Loucy (cell line): ENCODE results near the gene IFT81.

ENCODE experiments used
- H2AFZ ChIP-seq: fragments of 200-600 bp; sonication (generic); 2 replicates; pipeline ENCODE4 v1.6.0; 2016; ENCODE audit warnings: antibody characterized with exemption, mild to moderate bottlenecking, low read length, moderate library complexity
- H3F3A ChIP-seq: fragments of 200-600 bp; 2 replicates; pipeline ENCODE4 v1.6.0; 2016; ENCODE audit warnings: antibody characterized with exemption, low read depth, mild to moderate bottlenecking
- H3K27me3 ChIP-seq: fragments of 200-600 bp; sonication (generic); 2 replicates; pipeline ENCODE4 v1.6.1; 2014; ENCODE audit warnings: low read length, mild to moderate bottlenecking; ENCODE audit not compliant: insufficient read depth, poor library complexity, severe bottlenecking
- H3K36me3 ChIP-seq: fragments of 200-600 bp; sonication (generic); 2 replicates; pipeline ENCODE4 v1.6.1; 2016; ENCODE audit warnings: low read length; ENCODE audit not compliant: insufficient read depth
- H3K4me1 ChIP-seq: fragments of 200-600 bp; sonication (generic); 2 replicates; pipeline ENCODE4 v1.5.1; 2014; ENCODE audit warnings: low read length, mild to moderate bottlenecking; ENCODE audit not compliant: insufficient read depth, poor library complexity, severe bottlenecking
- H3K4me2 ChIP-seq: fragments of 200-600 bp; sonication (generic); 2 replicates; pipeline ENCODE4 v1.6.0; 2014; ENCODE audit warnings: antibody characterized with exemption, low read length, low read depth, mild to moderate bottlenecking; ENCODE audit not compliant: poor library complexity, severe bottlenecking
- H3K4me3 ChIP-seq: fragments of 200-600 bp; sonication (generic); 2 replicates; pipeline ENCODE4 v1.5.1; 2014; ENCODE audit warnings: low read length, mild to moderate bottlenecking, mixed read lengths; ENCODE audit not compliant: poor library complexity, severe bottlenecking
- H3K79me2 ChIP-seq: fragments of 200-600 bp; sonication (generic); 2 replicates; pipeline ENCODE4 v1.6.1; 2014; ENCODE audit warnings: low read length; ENCODE audit not compliant: insufficient read depth
- H3K9ac ChIP-seq: fragments of 200-600 bp; sonication (generic); 2 replicates; pipeline ENCODE4 v1.6.0; 2014; ENCODE audit warnings: mild to moderate bottlenecking, low read depth, low read length, moderate library complexity; ENCODE audit not compliant: poor library complexity, severe bottlenecking
- H3K9me2 ChIP-seq: fragments of 200-600 bp; sonication (generic); replicated peaks from 2 replicates; pipeline ENCODE4 v1.6.1; 2016; ENCODE audit warnings: low read depth, low read length, mixed read lengths
- H3K9me3 ChIP-seq: fragments of 200-600 bp; sonication (generic); 2 replicates; pipeline ENCODE4 v1.6.1; 2014; ENCODE audit warnings: mild to moderate bottlenecking, antibody characterized with exemption, low read length, low read depth; ENCODE audit not compliant: insufficient read depth
- H4K20me1 ChIP-seq: fragments of 200-600 bp; sonication (generic); 2 replicates; pipeline ENCODE4 v1.6.0; 2014; ENCODE audit warnings: antibody characterized with exemption, low read length, mild to moderate bottlenecking; ENCODE audit not compliant: insufficient read depth, poor library complexity, severe bottlenecking
- CTCF ChIP-seq: fragments of 200-600 bp; sonication (generic); conservative IDR thresholded peaks from 2 replicates; pipeline ENCODE4 v1.5.1; 2014; ENCODE audit warnings: mild to moderate bottlenecking, antibody characterized with exemption, low read length
- EZH2phosphoT487 ChIP-seq: fragments of 200-600 bp; IDR thresholded peaks from 2 replicates; pipeline ENCODE4 v1.6.1; 2018; ENCODE audit warnings: antibody characterized with exemption, mild to moderate bottlenecking, moderate library complexity, borderline replicate concordance

The IFT81 gene

DNA sequence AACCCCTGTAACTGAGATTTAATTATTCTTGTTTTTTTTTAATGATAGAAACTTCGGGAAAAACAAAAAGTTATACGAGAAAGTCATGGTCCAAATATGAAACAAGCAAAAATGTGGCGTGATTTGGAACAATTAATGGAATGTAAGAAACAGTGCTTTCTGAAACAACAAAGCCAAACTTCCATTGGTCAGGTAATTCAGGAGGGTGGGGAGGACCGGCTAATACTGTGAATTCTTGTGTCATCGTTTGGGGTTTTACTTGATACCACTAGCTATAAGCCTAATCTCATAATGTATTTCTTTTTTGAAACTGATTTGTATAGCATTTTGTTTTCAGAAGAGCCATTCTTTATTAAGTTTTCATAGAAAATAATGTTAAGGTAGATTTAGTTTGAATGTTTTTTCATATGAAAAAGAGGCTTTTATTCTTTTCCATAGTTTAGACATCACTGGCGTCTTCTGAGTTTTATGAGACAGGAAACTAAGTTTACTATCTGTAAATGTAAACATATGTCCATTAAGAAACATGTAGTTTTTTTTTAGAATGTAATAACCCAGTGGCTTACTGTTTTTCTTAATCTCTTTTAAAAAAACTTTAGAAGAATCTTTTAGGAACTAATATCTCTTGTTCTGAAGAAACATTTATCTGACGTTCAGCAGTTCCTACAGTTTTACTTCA, 94.0 kb downstream of the IFT81 start:
- Histone ChIP-seq H3K9me3 (peaks cover 2% of the 10 kb centered on the region; the same call in 1 of the 2 replicates), H2AFZ (no peak overlapping the region), H3K4me3 (no peak overlapping the region), H3K36me3 (no peaks in the 10 kb centered on the region), H3K9ac (no peak overlapping the region), H3K27me3 (no peaks in the 10 kb centered on the region), H3K4me2 (no peak overlapping the region), H3F3A (no peaks in the 10 kb centered on the region), H3K4me1 (peaks cover 13% of the 10 kb centered on the region), H3K79me2 (no peaks in the 10 kb centered on the region), H4K20me1 (no peaks in the 10 kb centered on the region), H3K9me2 (no peaks in the 10 kb centered on the region)
- no peak for TF ChIP-seq EZH2phosphoT487
- no peak for TF ChIP-seq CTCF

- H4K20me1 ChIP-seq, result no peaks in the 10 kb centered on the region
- H3K36me3 ChIP-seq, result no peaks in the 10 kb centered on the region
- no peaks in the 10 kb centered on the region for H3K9me2 ChIP-seq
- H3K9ac ChIP-seq, result no peak overlapping the region
- no peaks in the 10 kb centered on the region for H3K79me2 ChIP-seq
- TF ChIP-seq EZH2phosphoT487 (no peak), CTCF (no peak)
- no peak overlapping the region for H3K4me2 ChIP-seq
- no peaks in the 10 kb centered on the region for H3K27me3 ChIP-seq
- no peak overlapping the region for H3K4me3 ChIP-seq
- H3K9me3 ChIP-seq, result no peaks in the 10 kb centered on the region
- no peaks in the 10 kb centered on the region for H3F3A ChIP-seq
- H3K4me1 ChIP-seq, result no peaks in the 10 kb centered on the region
- no peak overlapping the region for H2AFZ ChIP-seq
Observed at GRCh38 chr12:110222027-110222426, 97.9 kb downstream of the IFT81 start.

- no peak overlapping the region for H3K9ac ChIP-seq
Observed at GRCh38 chr12:110222433-110222832, 98.3 kb downstream of the IFT81 start.

More at GRCh38 chr12:110222433-110222832, 98.3 kb downstream of the IFT81 start:
- H2AFZ ChIP-seq, result no peak overlapping the region
- H3K79me2 ChIP-seq, result no peaks in the 10 kb centered on the region
- H3K4me2 ChIP-seq, result no peak overlapping the region
- TF ChIP-seq CTCF (no peak), EZH2phosphoT487 (no peak)
- H3K36me3 ChIP-seq, result no peaks in the 10 kb centered on the region
- no peaks in the 10 kb centered on the region for H3K9me3 ChIP-seq
- no peak overlapping the region for H3K4me3 ChIP-seq
- H3K4me1 ChIP-seq, result no peaks in the 10 kb centered on the region
- H4K20me1 ChIP-seq, result no peaks in the 10 kb centered on the region
- no peaks in the 10 kb centered on the region for H3K27me3 ChIP-seq
- no peaks in the 10 kb centered on the region for H3F3A ChIP-seq
- H3K9me2 ChIP-seq, result no peaks in the 10 kb centered on the region
